MCF 10A (cell line): Measurements from ENCODE around the gene PPP1R14D. TPM values are rescaled to one million over a fixed set of nuclear protein-coding genes. Genes with fewer than 3 reads are reported as not detected.

Experiments
- BruUV-seq: library from RNA; stranded (reverse); fragments of 400-500 nt; replicated peaks from 2 replicates; lab custom pipeline; 2021; lab: Mats Ljungman, UMichigan
- CTCF ChIA-PET: fragments of 300-600 bp; sonication (Branson Sonifier 250); formaldehyde crosslinking; extraction: SDS; loops from one replicate; lab custom pipeline; 2021; ENCODE audit warnings: antibody characterized with exemption, inconsistent platforms; lab: Yijun Ruan, JAX
- POLR2A ChIA-PET: fragments of 300-600, 350-650 bp; sonication (Branson Sonifier 250); formaldehyde crosslinking; extraction: SDS; loops from one replicate; lab custom pipeline; 2020; ENCODE audit warnings: antibody characterized with exemption, inconsistent platforms; lab: Yijun Ruan, JAX
- DNase-seq: peaks from one replicate; pipeline ENCODE4 v3.0.0-alpha.2; 2018; ENCODE audit not compliant: unreplicated experiment
- H3K27ac Mint-ChIP-seq: one replicate; pipeline ENCODE4 v1.8.0; 2022; ENCODE audit warnings: mild to moderate bottlenecking, low read depth, mixed read lengths; ENCODE audit not compliant: unreplicated experiment
- H3K27me3 Mint-ChIP-seq: one replicate; pipeline ENCODE4 v1.8.0; 2022; ENCODE audit warnings: mixed read lengths; ENCODE audit not compliant: insufficient read depth, unreplicated experiment
- H3K36me3 Mint-ChIP-seq: one replicate; pipeline ENCODE4 v1.8.0; 2022; ENCODE audit warnings: mild to moderate bottlenecking, moderate library complexity, mixed read lengths; ENCODE audit not compliant: insufficient read depth, unreplicated experiment
- H3K4me1 Mint-ChIP-seq: one replicate; pipeline ENCODE4 v1.8.0; 2022; ENCODE audit warnings: mixed read lengths; ENCODE audit not compliant: insufficient read depth, unreplicated experiment
- H3K4me3 Mint-ChIP-seq: one replicate; pipeline ENCODE4 v1.8.0; 2022; ENCODE audit warnings: mild to moderate bottlenecking, moderate library complexity, mixed read lengths; ENCODE audit not compliant: unreplicated experiment
- H3K9me3 Mint-ChIP-seq: one replicate; pipeline ENCODE4 v1.8.0; 2022; ENCODE audit warnings: mixed read lengths; ENCODE audit not compliant: unreplicated experiment
- CTCF ChIP-seq: fragments of 200-600 bp; IDR thresholded peaks from one replicate; pipeline ENCODE4 v1.8.0; 2022; ENCODE audit warnings: antibody characterized with exemption, mild to moderate bottlenecking; ENCODE audit not compliant: unreplicated experiment
- intact Hi-C: fragments of 100-400 bp; cut with micrococcal nuclease; formaldehyde crosslinking; loops from 2 replicates; pipeline ENCODE4 v1.14.1; 2022
- total RNA-seq: library from RNA; stranded (reverse); gene quantifications from 2 replicates; pipeline ENCODE4 v1.2.3, GENCODE V29; 2022

PPP1R14D gene
- total RNA-seq, 1 experiment from 2014 or later, result not detected

- intact Hi-C loops, result no loop called here
- ChIA-PET CTCF (interaction anchor here (0.8 kb wide), 1 partner anchor 96 kb away, joined by 4 read pairs; no protein-coding TSS in a partner anchor), POLR2A (interaction anchor here (4.2 kb wide), 1 partner anchor 10 kb away, joined by 28 read pairs; the partner anchor contains the start of gene GCHFR)
- Mint-ChIP-seq H3K9me3 (no peaks in the 10 kb centered on the region), H3K4me1 (peaks cover 23% of the 10 kb centered on the region), H3K27me3 (no peaks in the 10 kb centered on the region), H3K27ac (no peak overlapping the region), H3K4me3 (no peak overlapping the region), H3K36me3 (peaks cover 76% of the 10 kb centered on the region)
- TF ChIP-seq CTCF, result no peak
- BruUV-seq, result no TSS peak
- no peak for DNase-seq
Observed at GRCh38 chr15:40775007-40775406, 53.5 kb downstream of the PPP1R14D start.

- ChIA-PET POLR2A (interaction anchor here (1.4 kb wide), 1 partner anchor 9 kb away, joined by 3 read pairs; no protein-coding TSS in a partner anchor), CTCF (interaction anchor here (0.8 to 1.8 kb wide), 3 partner anchors 9 to 95 kb away, joined by 3 to 5 read pairs (median 4); no protein-coding TSS in a partner anchor)
- peaks cover 71% of the 10 kb centered on the region for H3K36me3 Mint-ChIP-seq
- BruUV-seq, result no TSS peak
- no peak overlapping the region for H3K27ac Mint-ChIP-seq
- no peak overlapping the region for H3K4me3 Mint-ChIP-seq
- DNase-seq, result no peak
- H3K9me3 Mint-ChIP-seq, result no peaks in the 10 kb centered on the region
- H3K4me1 Mint-ChIP-seq, result peaks cover 34% of the 10 kb centered on the region
- TF ChIP-seq CTCF, result no peak
- intact Hi-C loops, result no loop called here
- H3K27me3 Mint-ChIP-seq, result no peaks in the 10 kb centered on the region
Observed at GRCh38 chr15:40773902-40774301, 54.6 kb downstream of the PPP1R14D start.

- CTCF ChIA-PET, result interaction anchor here (1.0 to 1.8 kb wide), 2 partner anchors 9 to 29 kb away, joined by 3 to 5 read pairs; no protein-coding TSS in a partner anchor
Observed at GRCh38 chr15:40773496-40773895, 55.0 kb downstream of the PPP1R14D start.

More at GRCh38 chr15:40773496-40773895, 55.0 kb downstream of the PPP1R14D start:
- TF ChIP-seq CTCF, result no peak
- POLR2A ChIA-PET, result interaction anchor here (1.4 kb wide), 1 partner anchor 9 kb away, joined by 3 read pairs; no protein-coding TSS in a partner anchor
- intact Hi-C loops, result no loop called here
- BruUV-seq, result no TSS peak
- DNase-seq, result no peak
- H3K27me3 Mint-ChIP-seq, result no peaks in the 10 kb centered on the region
- H3K9me3 Mint-ChIP-seq, result no peaks in the 10 kb centered on the region
- H3K27ac Mint-ChIP-seq, result no peak overlapping the region
- peaks cover 74% of the 10 kb centered on the region for H3K36me3 Mint-ChIP-seq
- no peak overlapping the region for H3K4me3 Mint-ChIP-seq
- peaks cover 39% of the 10 kb centered on the region for H3K4me1 Mint-ChIP-seq
